ENCODE measurements around the gene HPCA. TPM values are rescaled to one million over a fixed set of nuclear protein-coding genes. Genes with fewer than 3 reads are reported as not detected.

HPCA gene
- total and polyA plus RNA-seq, 8 donors: 0.16 to 0.61 (median 0.35) TPM; not detected in 1

DNA sequence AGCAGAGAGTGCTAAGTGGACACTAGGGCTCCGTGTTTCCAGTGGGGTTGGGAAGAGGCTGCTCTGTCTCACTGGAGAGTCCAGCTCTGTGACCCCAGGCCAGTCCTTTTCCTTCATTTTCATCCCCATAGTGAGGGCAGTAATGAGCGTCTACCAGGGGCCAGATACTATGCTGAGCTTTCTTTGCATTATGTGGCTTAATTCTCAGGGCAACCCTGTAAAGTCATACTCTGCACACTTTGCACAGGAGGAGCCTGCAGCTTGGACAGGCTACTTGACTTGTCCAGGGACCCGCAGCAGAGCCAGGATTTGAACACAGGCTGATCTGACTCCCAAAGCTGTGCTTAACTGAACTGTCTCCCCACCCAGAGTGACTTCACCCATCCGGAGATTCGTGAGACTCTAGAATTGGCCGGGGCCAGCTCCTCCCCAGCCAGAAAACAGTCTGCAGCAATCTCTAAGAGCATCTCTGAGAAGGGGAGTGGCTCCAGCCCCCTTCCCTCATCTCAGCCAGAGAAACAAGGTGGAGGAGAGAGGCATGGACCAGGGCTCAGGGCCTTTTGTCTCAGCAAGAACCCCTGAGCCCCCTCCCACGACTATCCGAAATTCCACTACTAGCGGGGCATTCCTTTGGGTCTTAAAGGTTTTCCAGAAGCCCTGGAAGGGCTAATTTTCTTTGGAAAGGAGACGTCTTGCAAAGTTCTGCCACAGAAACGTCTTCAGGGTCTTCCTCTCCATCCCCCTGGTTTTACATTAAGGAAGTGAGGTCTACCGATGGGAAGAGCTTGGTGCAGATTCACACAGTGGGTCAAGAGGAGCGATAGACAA lies 14.7 kb upstream of the HPCA start:
- intact Hi-C loops (cut with DNase I): loop anchor here in 1 of 2 donors (5.0 to 10.0 kb wide), 2 partner anchors 159 to 213 kb away; partner anchors contain the start of gene AZIN2
- H3K27me3 ChIP-seq: peaks cover 0 to 61% of the 10 kb centered on the region in 2 donors
- H3K27ac ChIP-seq: no peak overlapping the region
- H3K36me3 ChIP-seq: no peaks in the 10 kb centered on the region
- no peak for ATAC-seq
- H3K4me1 ChIP-seq: peaks cover 2 to 8% of the 10 kb centered on the region in 2 donors
- TF ChIP-seq, protein P1, sequence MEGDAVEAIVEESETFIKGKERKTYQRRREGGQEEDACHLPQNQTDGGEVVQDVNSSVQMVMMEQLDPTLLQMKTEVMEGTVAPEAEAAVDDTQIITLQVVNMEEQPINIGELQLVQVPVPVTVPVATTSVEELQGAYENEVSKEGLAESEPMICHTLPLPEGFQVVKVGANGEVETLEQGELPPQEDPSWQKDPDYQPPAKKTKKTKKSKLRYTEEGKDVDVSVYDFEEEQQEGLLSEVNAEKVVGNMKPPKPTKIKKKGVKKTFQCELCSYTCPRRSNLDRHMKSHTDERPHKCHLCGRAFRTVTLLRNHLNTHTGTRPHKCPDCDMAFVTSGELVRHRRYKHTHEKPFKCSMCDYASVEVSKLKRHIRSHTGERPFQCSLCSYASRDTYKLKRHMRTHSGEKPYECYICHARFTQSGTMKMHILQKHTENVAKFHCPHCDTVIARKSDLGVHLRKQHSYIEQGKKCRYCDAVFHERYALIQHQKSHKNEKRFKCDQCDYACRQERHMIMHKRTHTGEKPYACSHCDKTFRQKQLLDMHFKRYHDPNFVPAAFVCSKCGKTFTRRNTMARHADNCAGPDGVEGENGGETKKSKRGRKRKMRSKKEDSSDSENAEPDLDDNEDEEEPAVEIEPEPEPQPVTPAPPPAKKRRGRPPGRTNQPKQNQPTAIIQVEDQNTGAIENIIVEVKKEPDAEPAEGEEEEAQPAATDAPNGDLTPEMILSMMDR (IDR thresholded peaks at IDR 0.05): no peak
- H3K9me3 ChIP-seq: no peaks in the 10 kb centered on the region
- DNase-seq: no peak
- H3K4me3 ChIP-seq: no peak overlapping the region

DNA sequence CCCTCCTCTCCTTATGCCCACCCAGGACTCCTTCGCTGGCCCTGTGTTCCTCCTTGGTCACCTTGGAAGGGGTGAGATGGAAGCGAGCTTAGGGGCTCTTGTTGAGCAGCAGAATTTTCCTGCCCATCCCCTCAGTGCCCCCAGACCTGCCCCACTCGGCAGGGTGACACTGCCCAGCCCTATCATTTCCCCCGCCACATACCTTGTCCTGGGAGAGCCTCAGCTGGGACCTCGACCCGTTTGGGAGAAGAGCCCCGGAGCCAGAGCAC lies 14.2 kb upstream of the HPCA start:
- TF ChIP-seq, protein P1 (IDR thresholded peaks at IDR 0.05): no peak
- Histone ChIP-seq H3K9me3 (no peaks in the 10 kb centered on the region), H3K27ac (no peak overlapping the region), H3K4me1 (peaks cover 2 to 8% of the 10 kb centered on the region in 2 donors), H3K27me3 (peaks cover 0 to 66% of the 10 kb centered on the region in 2 donors), H3K36me3 (no peaks in the 10 kb centered on the region), H3K4me3 (no peak overlapping the region)
- DNase-seq: no peak
- intact Hi-C loops (cut with DNase I): loop anchor here in 1 of 2 donors (5.0 to 10.0 kb wide), 2 partner anchors 160 to 213 kb away; partner anchors contain the start of gene AZIN2
- no peak for ATAC-seq

DNA sequence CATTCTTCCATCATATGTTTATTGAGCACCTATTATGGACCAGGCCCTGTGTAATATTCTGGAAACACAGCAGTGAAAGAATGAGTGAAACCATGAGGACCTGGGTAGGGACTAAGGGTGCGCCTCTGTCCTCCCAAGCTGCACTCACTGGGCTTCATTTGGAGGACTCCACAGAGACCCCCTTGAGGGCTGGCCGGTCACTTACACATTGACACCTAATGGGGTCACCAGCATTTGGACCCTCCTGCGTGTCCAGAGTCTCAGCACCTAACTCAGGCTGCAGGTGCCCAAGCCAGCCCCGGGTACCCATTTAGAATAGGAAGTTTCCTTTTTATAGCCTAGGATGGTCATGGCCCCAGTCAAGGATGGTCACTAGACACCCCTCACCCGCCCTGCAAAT lies 12.8 kb upstream of the HPCA start:
- intact Hi-C loops (cut with DNase I): loop anchor here in 1 of 2 donors (5.0 to 10.0 kb wide), 2 partner anchors 161 to 211 kb away; partner anchors contain the start of gene AZIN2
- Histone ChIP-seq H3K4me1 (peaks cover 2 to 8% of the 10 kb centered on the region in 2 donors), H3K36me3 (no peaks in the 10 kb centered on the region), H3K27me3 (peaks cover 0 to 79% of the 10 kb centered on the region in 2 donors), H3K4me3 (no peak overlapping the region), H3K9me3 (no peaks in the 10 kb centered on the region), H3K27ac (no peak overlapping the region)
- ATAC-seq (no peak), DNase-seq (no peak)
- TF ChIP-seq, protein P1 (IDR thresholded peaks at IDR 0.05): no peak

DNA sequence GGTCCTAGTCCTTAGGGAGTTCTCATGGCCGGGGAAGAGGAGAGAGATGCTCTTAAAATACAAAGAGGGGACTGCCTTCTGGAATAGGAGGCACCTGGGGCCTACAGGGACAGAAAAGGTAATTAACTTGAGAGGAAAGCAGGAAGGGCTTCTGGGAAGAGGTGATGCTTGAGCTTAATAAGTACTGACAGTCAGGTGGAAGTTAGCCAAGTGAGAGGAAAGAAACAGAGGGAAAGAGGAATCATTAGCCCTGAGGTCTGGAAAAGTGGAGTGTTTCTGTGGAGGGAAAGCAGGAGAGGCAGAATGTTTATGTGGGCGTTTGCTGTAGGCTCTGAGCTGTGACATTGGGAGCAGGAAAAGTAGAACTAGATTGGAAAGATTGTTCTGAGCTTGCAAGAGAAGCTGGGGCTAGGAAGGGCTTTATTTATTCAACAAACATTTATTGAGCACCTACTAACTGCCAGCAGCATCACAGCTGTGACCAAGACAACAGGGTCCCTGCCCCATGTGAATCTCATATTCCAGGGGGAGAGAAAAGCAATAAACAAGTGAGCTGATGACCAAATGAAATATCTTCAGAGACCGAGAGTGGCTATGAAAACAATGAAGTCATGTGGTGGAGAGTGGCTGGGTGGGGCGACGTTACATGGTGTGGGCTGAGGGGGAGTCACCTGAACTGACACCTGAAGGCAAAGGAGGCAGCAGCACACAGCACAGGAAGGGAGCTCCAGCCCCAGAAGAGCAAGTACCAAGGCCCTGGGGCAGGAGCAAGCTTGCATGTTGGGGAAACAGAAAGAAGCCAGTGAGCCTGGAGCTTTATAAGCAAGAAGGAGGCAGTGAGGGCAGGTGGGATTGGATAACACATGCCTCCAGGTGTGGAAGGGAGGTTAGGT lies 11.2 kb upstream of the HPCA start:
- Histone ChIP-seq H3K36me3 (no peaks in the 10 kb centered on the region), H3K4me3 (no peak overlapping the region), H3K27ac (no peak overlapping the region), H3K27me3 (peaks cover 0 to 75% of the 10 kb centered on the region in 2 donors), H3K9me3 (no peaks in the 10 kb centered on the region), H3K4me1 (peaks cover 2 to 8% of the 10 kb centered on the region in 2 donors)
- ATAC-seq: no peak
- TF ChIP-seq, protein P1 (IDR thresholded peaks at IDR 0.05): no peak
- intact Hi-C loops (cut with DNase I): loop anchor here in 1 of 2 donors (5.0 to 10.0 kb wide), 2 partner anchors 163 to 210 kb away; partner anchors contain the start of gene AZIN2
- no peak for DNase-seq

Measured in left lung (tissue), 10 donors.